T-cell (primary cell): ENCODE data around the gene C2CD5. TPM values are rescaled to one million over a fixed set of nuclear protein-coding genes. Genes with fewer than 3 reads are reported as not detected.
"Not testable (repeated sequence)": the region's sequence is repeated elsewhere in the genome, so short reads cannot be mapped to it uniquely, and the experiment has no call there.

ENCODE experiments used
- ATAC-seq, 4 experiments: fragments of 200-7000 bp in 3 of 4; fragments of 150-1000 bp in 1 of 4; cut with Tn5 transposase; replicated peaks in 1 of 4; 1 replicate in 3 of 4; 2 replicates in 1 of 4; pipeline ENCODE4 v1.10.0; 2021; ENCODE audit warnings: moderate library complexity in 3 of 4, mild to moderate bottlenecking in 2 of 4, moderate number of reproducible peaks in 1 of 4
- CTCF ChIA-PET, 2 donors: fragments of 300-600 bp; sonication (Branson Sonifier 250); formaldehyde crosslinking; loops; one replicate each; lab custom pipeline; 2022; ENCODE audit warnings: antibody characterized with exemption in 2 of 2; lab: Charles Lee
- POLR2A ChIA-PET, 2 donors: fragments of 300-600 bp; sonication (Branson Sonifier 250); formaldehyde crosslinking; loops; one replicate each; lab custom pipeline; 2022; ENCODE audit warnings: antibody characterized with exemption in 2 of 2; lab: Charles Lee
- DNase-seq, 35 experiments: peaks; one replicate each; pipeline versions ENCODE4 v3.0.0 to v3.0.0-alpha.2; 2013 to 2023
- H3K27ac ChIP-seq: one replicate; pipeline ENCODE4 v1.5.1; 2013; ENCODE audit warnings: low read length
- H3K27me3 ChIP-seq, 2 experiments: replicated peaks in 1 of 2; 1 replicate in 1 of 2; 2 replicates in 1 of 2; pipeline versions ENCODE4 v1.6.1 to v1.7.0; 2013; ENCODE audit warnings: low read length in 1 of 2, mixed read lengths in 1 of 2; ENCODE audit not compliant: control insufficient read depth in 2 of 2, insufficient read depth in 2 of 2; ENCODE audit errors: extremely low read depth in 1 of 2
- H3K36me3 ChIP-seq, 2 donors: 1 replicate in 1 of 2; 2 replicates in 1 of 2; pipeline versions ENCODE4 v1.6.1 to v1.7.0; 2013; ENCODE audit warnings: low read length in 1 of 2; ENCODE audit not compliant: control insufficient read depth in 2 of 2, insufficient read depth in 1 of 2; ENCODE audit errors: extremely low read depth in 1 of 2
- H3K4me1 ChIP-seq, 2 experiments: 1 replicate in 1 of 2; 2 replicates in 1 of 2; pipeline versions ENCODE4 v1.6.1 to v1.7.0; 2013; ENCODE audit warnings: low read length in 2 of 2, mixed read lengths in 1 of 2; ENCODE audit not compliant: insufficient read depth in 2 of 2, control insufficient read depth in 1 of 2; ENCODE audit errors: extremely low read depth in 1 of 2
- H3K4me3 ChIP-seq, 2 donors: 1 replicate in 1 of 2; 2 replicates in 1 of 2; pipeline versions ENCODE4 v1.5.1 to v1.7.0; 2013; ENCODE audit warnings: mild to moderate bottlenecking in 2 of 2, low read length in 1 of 2, moderate library complexity in 1 of 2; ENCODE audit not compliant: control insufficient read depth in 1 of 2; ENCODE audit errors: extremely low read depth in 1 of 2
- H3K9me3 ChIP-seq: 2 replicates; pipeline ENCODE4 v1.7.0; 2013
- H3K27ac Mint-ChIP-seq, 2 donors: one replicate each; pipeline ENCODE4 v1.8.0; 2020 to 2021; ENCODE audit warnings: mild to moderate bottlenecking in 2 of 2, mixed read lengths in 2 of 2
- H3K27me3 Mint-ChIP-seq, 2 donors: one replicate each; pipeline ENCODE4 v1.8.0; 2021 to 2022; ENCODE audit warnings: mixed read lengths in 2 of 2
- H3K36me3 Mint-ChIP-seq: one replicate; pipeline ENCODE4 v1.8.0; 2021; ENCODE audit warnings: mixed read lengths
- H3K4me1 Mint-ChIP-seq, 3 donors: one replicate each; pipeline ENCODE4 v1.8.0; 2020 to 2022; ENCODE audit warnings: mixed read lengths in 3 of 3, mild to moderate bottlenecking in 1 of 3
- H3K4me3 Mint-ChIP-seq, 3 donors: one replicate each; pipeline ENCODE4 v1.8.0; 2020 to 2022; ENCODE audit warnings: mild to moderate bottlenecking in 3 of 3, mixed read lengths in 3 of 3, moderate library complexity in 3 of 3
- H3K9me3 Mint-ChIP-seq, 3 donors: one replicate each; pipeline ENCODE4 v1.8.0; 2020 to 2022; ENCODE audit warnings: mixed read lengths in 3 of 3
- WGBS: methylation state at CpG from one replicate; pipeline ENCODE4 v1.1.5; 2013; ENCODE audit warnings: missing lambda C conversion rate; ENCODE audit not compliant: insufficient coverage; 5-methylcytosine and 5-hydroxymethylcytosine counted together
- total RNA-seq, 35 experiments: library from RNA in 6 of 35; stranded (reverse) in 6 of 35; fragments of 120-200 nt in 1 of 35; gene quantifications; one replicate each; pipeline versions ENCODE4 v1.2.1 to v1.2.4 and lab custom pipeline; 2013 to 2026

C2CD5 gene
- total RNA-seq, 5 donors from 2014 or later (not counting 1 experiment from before 2014, with no cell fraction given), result 34.6 to 44.9 (median 42.6) TPM

- H3K27me3 ChIP-seq, H3K4me3 ChIP-seq, H3K27ac ChIP-seq, H3K36me3 ChIP-seq, H3K4me3 Mint-ChIP-seq, CTCF ChIA-PET, H3K4me1 ChIP-seq, POLR2A ChIA-PET, H3K9me3 ChIP-seq, H3K4me1 Mint-ChIP-seq, ATAC-seq, DNase-seq, H3K36me3 Mint-ChIP-seq, H3K27ac Mint-ChIP-seq: not testable (repeated sequence)
- H3K9me3 Mint-ChIP-seq, result peaks cover 3 to 13% (median 12%) of the 10 kb centered on the region in 3 donors
- H3K27me3 Mint-ChIP-seq, result peaks cover 13 to 16% of the 10 kb centered on the region in 2 donors
- WGBS, result 82% methylated on average over 3 of the region's 4 CpGs
Measured at GRCh38 chr12:22554750-22555149, 10.4 kb upstream of the C2CD5 start.

GRCh38 chr12:22551624-22552023, 7.3 kb upstream of the C2CD5 start:
- DNase-seq (no peak), ATAC-seq (no peak)
- ChIA-PET CTCF (interaction anchor here in 1 of 2 donors (0.6 to 1.9 kb wide), 2 partner anchors 16 to 19 kb away, joined by 3 to 5 read pairs; no protein-coding TSS in a partner anchor), POLR2A (no interaction called here)
- Mint-ChIP-seq H3K27me3 (peaks cover 18 to 19% of the 10 kb centered on the region in 2 donors), H3K4me3 (no peak overlapping the region), H3K9me3 (peaks cover 3 to 13% (median 12%) of the 10 kb centered on the region in 3 donors), H3K27ac (no peak overlapping the region), H3K4me1 (no peaks in the 10 kb centered on the region), H3K36me3 (peaks cover 8% of the 10 kb centered on the region)
- Histone ChIP-seq H3K27ac (no peak overlapping the region), H3K4me1 (no peaks in the 10 kb centered on the region), H3K36me3 (no peaks in the 10 kb centered on the region), H3K4me3 (no peak overlapping the region), H3K9me3 (no peaks in the 10 kb centered on the region), H3K27me3 (peaks cover 0 to 14% of the 10 kb centered on the region in 2 experiments)

- no peaks in the 10 kb centered on the region for H3K9me3 Mint-ChIP-seq
- Histone ChIP-seq H3K36me3 (no peaks in the 10 kb centered on the region), H3K27ac (peak overlapping the region; percentile 91), H3K9me3 (no peaks in the 10 kb centered on the region), H3K27me3 (peaks cover 0 to 8% of the 10 kb centered on the region in 2 experiments), H3K4me1 (peaks cover 10 to 30% of the 10 kb centered on the region in 2 experiments), H3K4me3 (no peak overlapping the region)
- ChIA-PET POLR2A (interaction anchor here in 1 of 2 donors (0.7 kb wide), 1 partner anchor 499 kb away, joined by 4 read pairs; no protein-coding TSS in a partner anchor), CTCF (interaction anchor here (0.9 to 1.4 kb wide), 4 partner anchors 14 to 85 kb away, joined by 3 to 10 read pairs (median 7); partner anchors contain the start of gene ETNK1 (in 1 of the 2))
- ATAC-seq, result no peak
- peaks cover 37 to 41% (median 37%) of the 10 kb centered on the region in 3 donors for H3K4me1 Mint-ChIP-seq
- peak overlapping the region; percentile 86 to 91 (median 88) for H3K4me3 Mint-ChIP-seq
- peaks cover 7 to 10% of the 10 kb centered on the region in 2 donors for H3K27me3 Mint-ChIP-seq
- H3K27ac Mint-ChIP-seq, result peak overlapping the region; percentile 59 to 81
- 100% methylated on average over 1 of the region's 6 CpGs for WGBS
- DNase-seq, result no peak
- peaks cover 12% of the 10 kb centered on the region for H3K36me3 Mint-ChIP-seq
Measured at GRCh38 chr12:22545255-22545654, 913 bp upstream of the C2CD5 start.

GRCh38 chr12:22543246-22544037, 900 bp downstream of the C2CD5 start:
- Mint-ChIP-seq H3K4me3 (peak overlapping the region; percentile 86 to 91 (median 88)), H3K27me3 (peaks cover 0 to 6% of the 10 kb centered on the region in 2 donors)

GRCh38 chr12:22541496-22542155, 2.7 kb downstream of the C2CD5 start:
- Histone ChIP-seq H3K9me3 (no peaks in the 10 kb centered on the region), H3K27me3 (no peaks in the 10 kb centered on the region), H3K27ac (no peak overlapping the region), H3K4me3 (no peak overlapping the region), H3K36me3 (no peaks in the 10 kb centered on the region), H3K4me1 (peaks cover 20 to 30% of the 10 kb centered on the region in 2 experiments)
- CTCF ChIA-PET, result interaction anchor here (0.6 to 1.6 kb wide), 3 partner anchors 84 to 99 kb away, joined by 3 to 5 read pairs (median 5); partner anchors contain the start of gene ETNK1 (in 1 of the 2)
- peak overlapping the region; percentile 37 to 88 (median 44) for H3K4me3 Mint-ChIP-seq
- H3K36me3 Mint-ChIP-seq, result peaks cover 19% of the 10 kb centered on the region
- DNase-seq (no peak), ATAC-seq (no peak)
- H3K27me3 Mint-ChIP-seq, result no peaks in the 10 kb centered on the region
- H3K4me1 Mint-ChIP-seq, result peaks cover 64 to 69% (median 66%) of the 10 kb centered on the region in 3 donors
- no peak overlapping the region for H3K27ac Mint-ChIP-seq
- no peaks in the 10 kb centered on the region for H3K9me3 Mint-ChIP-seq
- POLR2A ChIA-PET, result no interaction called here
- WGBS, result 79% methylated on average over 4 of the region's 5 CpGs

More at GRCh38 chr12:22543246-22544037, 900 bp downstream of the C2CD5 start:
- DNase-seq (peak in 31 of 35 experiments; percentile 4 to 58 (median 16)), ATAC-seq (peak; percentile 18 to 43 (median 26))
- H3K9me3 ChIP-seq, result no peaks in the 10 kb centered on the region
- no peaks in the 10 kb centered on the region for H3K36me3 ChIP-seq
- H3K27ac ChIP-seq, result peak overlapping the region; percentile 91
- Mint-ChIP-seq H3K4me1 (peaks cover 51 to 57% (median 53%) of the 10 kb centered on the region in 3 donors), H3K27ac (peak overlapping the region; percentile 92 to 96), H3K9me3 (no peaks in the 10 kb centered on the region), H3K36me3 (peaks cover 19% of the 10 kb centered on the region)
- H3K4me1 ChIP-seq, result peaks cover 20 to 30% of the 10 kb centered on the region in 2 experiments
- 0% methylated on average over 24 of the region's 28 CpGs for WGBS
- CTCF ChIA-PET, result interaction anchor here (0.5 to 1.6 kb wide), 6 partner anchors 14 to 97 kb away, joined by 3 to 5 read pairs (median 4); partner anchors contain the start of gene ETNK1 (in 1 of the 2)
- POLR2A ChIA-PET, result interaction anchor here (0.6 kb wide), 3 partner anchors 22 to 84 kb away, joined by 3 to 6 read pairs (median 5); no protein-coding TSS in a partner anchor
- no peaks in the 10 kb centered on the region for H3K27me3 ChIP-seq
- peak overlapping the region; percentile 78 to 92 for H3K4me3 ChIP-seq

GRCh38 chr12:22539055-22539454, 5.3 kb downstream of the C2CD5 start:
- no peak overlapping the region for H3K4me3 ChIP-seq
- DNase-seq (peak in 1 of 35 experiments; percentile 4), ATAC-seq (no peak)
- no peaks in the 10 kb centered on the region for H3K9me3 ChIP-seq
- H3K27ac ChIP-seq, result no peak overlapping the region
- H3K27me3 ChIP-seq, result no peaks in the 10 kb centered on the region
- Mint-ChIP-seq H3K27ac (no peak overlapping the region), H3K4me1 (peaks cover 68 to 77% (median 74%) of the 10 kb centered on the region in 3 donors), H3K9me3 (no peaks in the 10 kb centered on the region), H3K4me3 (no peak overlapping the region), H3K36me3 (peaks cover 24% of the 10 kb centered on the region), H3K27me3 (no peaks in the 10 kb centered on the region)
- no peaks in the 10 kb centered on the region for H3K36me3 ChIP-seq
- POLR2A ChIA-PET, result interaction anchor here in 1 of 2 donors (0.7 kb wide), 1 partner anchor 91 kb away, joined by 3 read pairs; no protein-coding TSS in a partner anchor
- H3K4me1 ChIP-seq, result peaks cover 21 to 30% of the 10 kb centered on the region in 2 experiments
- CTCF ChIA-PET, result interaction anchor here (0.7 to 1.6 kb wide), 4 partner anchors 8 to 125 kb away, joined by 3 to 6 read pairs (median 4); no protein-coding TSS in a partner anchor
